A673 (cell line): Measurements from ENCODE around the gene RNF44.

Source experiments
- EZH2 ChIP-seq: fragments of 200-600 bp; sonication (generic); IDR thresholded peaks from 2 replicates; pipeline ENCODE4 v1.6.1; 2017; ENCODE audit warnings: borderline replicate concordance, low read depth, mild to moderate bottlenecking, mixed read lengths, antibody characterized with exemption, low read length; ENCODE audit not compliant: poor library complexity, severe bottlenecking
- TF ChIP-seq, protein P1 (sequence below): fragments of 300-800, 200-600 bp; sonication (generic); conservative IDR thresholded peaks from 2 replicates; pipeline ENCODE4 v1.5.1; 2017; ENCODE audit warnings: low read depth, mild to moderate bottlenecking, antibody characterized with exemption, low read length, moderate library complexity, mixed read lengths

GRCh38 chr5:176524138-176524537 lies 13.1 kb downstream of the RNF44 start:
- TF ChIP-seq, protein P1, sequence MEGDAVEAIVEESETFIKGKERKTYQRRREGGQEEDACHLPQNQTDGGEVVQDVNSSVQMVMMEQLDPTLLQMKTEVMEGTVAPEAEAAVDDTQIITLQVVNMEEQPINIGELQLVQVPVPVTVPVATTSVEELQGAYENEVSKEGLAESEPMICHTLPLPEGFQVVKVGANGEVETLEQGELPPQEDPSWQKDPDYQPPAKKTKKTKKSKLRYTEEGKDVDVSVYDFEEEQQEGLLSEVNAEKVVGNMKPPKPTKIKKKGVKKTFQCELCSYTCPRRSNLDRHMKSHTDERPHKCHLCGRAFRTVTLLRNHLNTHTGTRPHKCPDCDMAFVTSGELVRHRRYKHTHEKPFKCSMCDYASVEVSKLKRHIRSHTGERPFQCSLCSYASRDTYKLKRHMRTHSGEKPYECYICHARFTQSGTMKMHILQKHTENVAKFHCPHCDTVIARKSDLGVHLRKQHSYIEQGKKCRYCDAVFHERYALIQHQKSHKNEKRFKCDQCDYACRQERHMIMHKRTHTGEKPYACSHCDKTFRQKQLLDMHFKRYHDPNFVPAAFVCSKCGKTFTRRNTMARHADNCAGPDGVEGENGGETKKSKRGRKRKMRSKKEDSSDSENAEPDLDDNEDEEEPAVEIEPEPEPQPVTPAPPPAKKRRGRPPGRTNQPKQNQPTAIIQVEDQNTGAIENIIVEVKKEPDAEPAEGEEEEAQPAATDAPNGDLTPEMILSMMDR = no peak
- no peak for TF ChIP-seq EZH2
